OCI-LY1 (cell line): Measurements from ENCODE around the gene LST1.

Experiments
- H2AFZ ChIP-seq: fragments of 200-600 bp; sonication (generic), shearing (Covaris generic); 2 replicates; pipeline ENCODE4 v1.6.0; 2014; ENCODE audit warnings: antibody characterized with exemption, mild to moderate bottlenecking, low read length
- H3F3A ChIP-seq: fragments of 200-600 bp; sonication (generic), shearing (Covaris generic); 2 replicates; pipeline ENCODE4 v1.6.0; 2014; ENCODE audit warnings: mild to moderate bottlenecking, antibody characterized with exemption, low read length, moderate library complexity; ENCODE audit not compliant: insufficient read depth
- H3K27ac ChIP-seq: fragments of 200-600 bp; sonication (generic); 2 replicates; pipeline ENCODE4 v1.5.1; 2014; ENCODE audit warnings: low read length, mixed run types, mild to moderate bottlenecking, low read depth; ENCODE audit not compliant: poor library complexity, severe bottlenecking
- H3K27me3 ChIP-seq: fragments of 200-600 bp; sonication (generic); 2 replicates; pipeline ENCODE4 v1.6.0; 2014; ENCODE audit warnings: antibody characterized with exemption, mild to moderate bottlenecking, low read length, moderate library complexity; ENCODE audit not compliant: insufficient read depth
- H3K36me3 ChIP-seq: fragments of 200-600 bp; sonication (generic); 2 replicates; pipeline ENCODE4 v1.6.1; 2014; ENCODE audit warnings: mild to moderate bottlenecking, antibody characterized with exemption, low read length, moderate library complexity, mixed read lengths; ENCODE audit not compliant: insufficient read depth
- H3K4me1 ChIP-seq: fragments of 200-600 bp; sonication (generic); 2 replicates; pipeline ENCODE4 v1.5.1; 2014; ENCODE audit warnings: mild to moderate bottlenecking, low read length, moderate library complexity; ENCODE audit not compliant: insufficient read depth, severe bottlenecking
- H3K4me2 ChIP-seq: fragments of 200-600 bp; sonication (generic), shearing (Covaris generic); 2 replicates; pipeline ENCODE4 v1.6.1; 2014; ENCODE audit warnings: low read length
- H3K4me3 ChIP-seq: fragments of 200-600 bp; sonication (generic); 2 replicates; pipeline ENCODE4 v1.5.1; 2014; ENCODE audit warnings: low read length, low read depth, mild to moderate bottlenecking, mixed read lengths; ENCODE audit not compliant: poor library complexity, severe bottlenecking
- H3K79me2 ChIP-seq: fragments of 200-600 bp; shearing (Covaris generic); 2 replicates; pipeline ENCODE4 v1.6.1; 2016; ENCODE audit warnings: mixed run types, low read length, mixed read lengths; ENCODE audit not compliant: insufficient read depth
- H3K9ac ChIP-seq: fragments of 200-600 bp; sonication (generic), shearing (Covaris generic); 2 replicates; pipeline ENCODE4 v1.6.1; 2014; ENCODE audit warnings: mild to moderate bottlenecking, low read length, mixed read lengths
- H3K9me2 ChIP-seq: fragments of 200-600 bp; sonication (generic), shearing (Covaris generic); 2 replicates; pipeline ENCODE4 v1.6.1; 2014; ENCODE audit warnings: low read depth, mild to moderate bottlenecking, low read length, mixed read lengths
- H3K9me3 ChIP-seq: fragments of 200-600 bp; shearing (Covaris generic); 2 replicates; pipeline ENCODE4 v1.6.1; 2014; ENCODE audit warnings: low read length, mixed read lengths
- H4K20me1 ChIP-seq: fragments of 200-600 bp; sonication (generic), shearing (Covaris generic); 2 replicates; pipeline ENCODE4 v1.6.0; 2016; ENCODE audit warnings: mild to moderate bottlenecking, low read length; ENCODE audit not compliant: insufficient read depth
- CTCF ChIP-seq: fragments of 200-600 bp; sonication (generic), shearing (Covaris generic); IDR thresholded peaks from 2 replicates; pipeline ENCODE4 v1.5.1; 2017; ENCODE audit warnings: mild to moderate bottlenecking, antibody characterized with exemption, low read length, moderate library complexity, mixed read lengths
- EZH2 ChIP-seq: fragments of 200-600 bp; sonication (generic), shearing (Covaris generic); IDR thresholded peaks from 2 replicates; pipeline ENCODE4 v1.8.0; 2017; ENCODE audit warnings: borderline replicate concordance, mixed run types, mild to moderate bottlenecking, antibody characterized with exemption, low read length, moderate library complexity, mixed read lengths

LST1 gene

GRCh38 chr6:31582230-31582643 lies 3.8 kb upstream of the LST1 start, which contains the start of gene LTB:
TSS of gene LTB (minus strand) at chr6:31582424. CDS start at chr6:31582417, 7 bp downstream.
- peaks cover 59% of the 10 kb centered on the region for H3K4me1 ChIP-seq
- H3K9me2 ChIP-seq, result no peaks in the 10 kb centered on the region
- TF ChIP-seq EZH2 (no peak), CTCF (0 out of 2 replicates have a peak, but pooled peaks have one; percentile 4)
- H3K27ac ChIP-seq, result peak within 1 kb of the TSS; percentile 96
- H3K79me2 ChIP-seq, result no peaks in the 10 kb centered on the region
- H4K20me1 ChIP-seq, result no peaks in the 10 kb centered on the region
- peak within 1 kb of the TSS; percentile 92 for H3K4me3 ChIP-seq
- peak within 1 kb of the TSS; percentile 88 for H3K9ac ChIP-seq
- no peaks in the 10 kb centered on the region for H3K9me3 ChIP-seq
- peak within 1 kb of the TSS; percentile 88 for H3K4me2 ChIP-seq
- no peaks in the 10 kb centered on the region for H3K36me3 ChIP-seq
- no peaks in the 10 kb centered on the region for H3K27me3 ChIP-seq
- H2AFZ ChIP-seq, result no peak within 1 kb of the TSS
- H3F3A ChIP-seq, result no peaks in the 10 kb centered on the region

- no peaks in the 10 kb centered on the region for H3K9me3 ChIP-seq
- H3K27ac ChIP-seq, result peak overlapping the region; percentile 96
- H3K4me1 ChIP-seq, result peaks cover 50% of the 10 kb centered on the region
- no peaks in the 10 kb centered on the region for H3K27me3 ChIP-seq
- no peak overlapping the region; the same call in 1 of the 2 replicates for H3K9ac ChIP-seq
- no peak for TF ChIP-seq EZH2
- peak; percentile 81 for TF ChIP-seq CTCF
- H3K36me3 ChIP-seq, result no peaks in the 10 kb centered on the region
- no peak overlapping the region for H3K4me2 ChIP-seq
- H4K20me1 ChIP-seq, result no peaks in the 10 kb centered on the region
- no peak overlapping the region for H3K4me3 ChIP-seq
- no peaks in the 10 kb centered on the region for H3F3A ChIP-seq
- H3K9me2 ChIP-seq, result no peaks in the 10 kb centered on the region
- no peaks in the 10 kb centered on the region for H3K79me2 ChIP-seq
- no peak overlapping the region for H2AFZ ChIP-seq
Observed at GRCh38 chr6:31585491-31585890, 586 bp upstream of the LST1 start.

GRCh38 chr6:31586599-31587281 lies 663 bp downstream of the LST1 start:
- H3F3A ChIP-seq, result no peaks in the 10 kb centered on the region
- no peaks in the 10 kb centered on the region for H3K36me3 ChIP-seq
- no peak overlapping the region for H3K4me2 ChIP-seq
- H3K4me1 ChIP-seq, result peaks cover 44% of the 10 kb centered on the region
- no peaks in the 10 kb centered on the region for H3K9me3 ChIP-seq
- H3K9me2 ChIP-seq, result no peaks in the 10 kb centered on the region
- H3K79me2 ChIP-seq, result no peaks in the 10 kb centered on the region
- TF ChIP-seq EZH2, result no peak
- no peak for TF ChIP-seq CTCF
- no peaks in the 10 kb centered on the region for H4K20me1 ChIP-seq
- no peaks in the 10 kb centered on the region for H3K27me3 ChIP-seq
- no peak overlapping the region for H3K4me3 ChIP-seq
- H3K27ac ChIP-seq, result no peak overlapping the region
- H2AFZ ChIP-seq, result no peak overlapping the region
- no peak overlapping the region; the same call in 1 of the 2 replicates for H3K9ac ChIP-seq
